ENCODE results near the gene GNA12. TPM values are rescaled to one million over a fixed set of nuclear protein-coding genes. Genes with fewer than 3 reads are reported as not detected.
"Not testable (repeated sequence)": the region's sequence is repeated elsewhere in the genome, so short reads cannot be mapped to it uniquely, and the experiment has no call there.

GNA12 gene
- total and polyA plus RNA-seq, 9 of the 15 experiments (the other 6 are each of a cell fraction or from before 2014, with no cell fraction given), result 0.65 to 32.7 (median 9.6) TPM

DNA sequence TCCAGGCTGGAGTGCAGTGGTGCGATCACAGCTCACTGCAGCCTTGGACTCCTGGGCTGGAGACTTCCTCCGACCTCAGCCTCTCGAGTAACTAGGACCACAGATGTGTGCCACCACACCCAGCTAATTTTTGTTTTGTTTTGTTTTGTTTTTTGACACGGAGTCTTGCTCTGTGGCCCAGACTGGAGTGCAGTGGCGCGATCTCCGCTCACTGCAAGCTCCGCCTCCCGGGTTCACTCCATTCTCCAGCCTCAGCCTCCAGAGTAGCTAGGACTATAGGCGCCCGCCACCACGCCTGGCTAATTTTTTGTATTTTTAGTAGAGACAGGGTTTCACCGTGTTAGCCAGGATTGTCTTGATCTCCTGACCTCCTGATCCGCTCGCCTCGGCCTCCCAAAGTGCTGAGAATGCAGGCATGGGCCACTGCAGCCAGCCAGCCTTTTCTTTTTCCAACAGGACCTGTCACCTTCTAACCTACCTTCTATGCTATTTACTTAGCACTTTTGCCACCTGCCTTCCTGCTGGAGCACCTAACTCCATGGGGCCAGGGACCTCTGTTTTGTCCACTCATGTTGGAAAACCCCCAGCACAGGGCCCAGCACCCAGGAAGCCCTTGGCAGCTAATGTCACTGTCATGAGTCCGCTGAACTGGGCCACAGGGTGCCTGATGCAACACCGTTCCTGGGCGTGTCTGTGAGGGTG, 150.5 kb downstream of the GNA12 start (continued):
- TF ChIP-seq RBFOX2 (IDR thresholded peaks at IDR 0.05; ENCODE audit: low read depth, low read length) (peak; percentile 69), ETV1 (tag; conservative IDR thresholded peaks at IDR 0.05; ENCODE audit: low read depth) (peak; percentile 37), SMAD4 (CRISPR knock-in tag; conservative IDR thresholded peaks at IDR 0.05) (peak; percentile 71; the same call in 1 of the 2 replicates), ATF1 (tag; IDR thresholded peaks at IDR 0.05) (peak; percentile 53; the same call in 1 of the 2 replicates), CTBP1 (IDR thresholded peaks at IDR 0.05; ENCODE audit: borderline replicate concordance) (peak; percentile 59; the same call in 1 of the 2 replicates), POLR2G (IDR thresholded peaks at IDR 0.05; ENCODE audit: low read depth, low read length) (peak; percentile 38; the same call in 1 of the 2 replicates), ATF7 (IDR thresholded peaks at IDR 0.05) (peak; percentile 90), CEBPG (CRISPR knock-in tag; IDR thresholded peaks at IDR 0.05) (peak; percentile 86), CEBPG (tag; conservative IDR thresholded peaks at IDR 0.05 in 1 of 2, IDR thresholded peaks at IDR 0.05 in 1 of 2) (peak; percentile 70 to 81), NR2C2 (tag; IDR thresholded peaks at IDR 0.05) (peak; percentile 69), EP400 (IDR thresholded peaks at IDR 0.05) (peak; percentile 77), ZNF175 (CRISPR knock-in tag; IDR thresholded peaks at IDR 0.05; ENCODE audit: low read depth) (peak; percentile 85)
- TF ChIP-seq, protein P1, sequence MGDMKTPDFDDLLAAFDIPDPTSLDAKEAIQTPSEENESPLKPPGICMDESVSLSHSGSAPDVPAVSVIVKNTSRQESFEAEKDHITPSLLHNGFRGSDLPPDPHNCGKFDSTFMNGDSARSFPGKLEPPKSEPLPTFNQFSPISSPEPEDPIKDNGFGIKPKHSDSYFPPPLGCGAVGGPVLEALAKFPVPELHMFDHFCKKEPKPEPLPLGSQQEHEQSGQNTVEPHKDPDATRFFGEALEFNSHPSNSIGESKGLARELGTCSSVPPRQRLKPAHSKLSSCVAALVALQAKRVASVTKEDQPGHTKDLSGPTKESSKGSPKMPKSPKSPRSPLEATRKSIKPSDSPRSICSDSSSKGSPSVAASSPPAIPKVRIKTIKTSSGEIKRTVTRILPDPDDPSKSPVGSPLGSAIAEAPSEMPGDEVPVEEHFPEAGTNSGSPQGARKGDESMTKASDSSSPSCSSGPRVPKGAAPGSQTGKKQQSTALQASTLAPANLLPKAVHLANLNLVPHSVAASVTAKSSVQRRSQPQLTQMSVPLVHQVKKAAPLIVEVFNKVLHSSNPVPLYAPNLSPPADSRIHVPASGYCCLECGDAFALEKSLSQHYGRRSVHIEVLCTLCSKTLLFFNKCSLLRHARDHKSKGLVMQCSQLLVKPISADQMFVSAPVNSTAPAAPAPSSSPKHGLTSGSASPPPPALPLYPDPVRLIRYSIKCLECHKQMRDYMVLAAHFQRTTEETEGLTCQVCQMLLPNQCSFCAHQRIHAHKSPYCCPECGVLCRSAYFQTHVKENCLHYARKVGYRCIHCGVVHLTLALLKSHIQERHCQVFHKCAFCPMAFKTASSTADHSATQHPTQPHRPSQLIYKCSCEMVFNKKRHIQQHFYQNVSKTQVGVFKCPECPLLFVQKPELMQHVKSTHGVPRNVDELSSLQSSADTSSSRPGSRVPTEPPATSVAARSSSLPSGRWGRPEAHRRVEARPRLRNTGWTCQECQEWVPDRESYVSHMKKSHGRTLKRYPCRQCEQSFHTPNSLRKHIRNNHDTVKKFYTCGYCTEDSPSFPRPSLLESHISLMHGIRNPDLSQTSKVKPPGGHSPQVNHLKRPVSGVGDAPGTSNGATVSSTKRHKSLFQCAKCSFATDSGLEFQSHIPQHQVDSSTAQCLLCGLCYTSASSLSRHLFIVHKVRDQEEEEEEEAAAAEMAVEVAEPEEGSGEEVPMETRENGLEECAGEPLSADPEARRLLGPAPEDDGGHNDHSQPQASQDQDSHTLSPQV (IDR thresholded peaks at IDR 0.05), result peak; percentile 78
- TF ChIP-seq ATF1, NR2C2 (CRISPR knock-in tag; IDR thresholded peaks at IDR 0.05): not testable (repeated sequence)
- TF ChIP-seq, protein P2, sequence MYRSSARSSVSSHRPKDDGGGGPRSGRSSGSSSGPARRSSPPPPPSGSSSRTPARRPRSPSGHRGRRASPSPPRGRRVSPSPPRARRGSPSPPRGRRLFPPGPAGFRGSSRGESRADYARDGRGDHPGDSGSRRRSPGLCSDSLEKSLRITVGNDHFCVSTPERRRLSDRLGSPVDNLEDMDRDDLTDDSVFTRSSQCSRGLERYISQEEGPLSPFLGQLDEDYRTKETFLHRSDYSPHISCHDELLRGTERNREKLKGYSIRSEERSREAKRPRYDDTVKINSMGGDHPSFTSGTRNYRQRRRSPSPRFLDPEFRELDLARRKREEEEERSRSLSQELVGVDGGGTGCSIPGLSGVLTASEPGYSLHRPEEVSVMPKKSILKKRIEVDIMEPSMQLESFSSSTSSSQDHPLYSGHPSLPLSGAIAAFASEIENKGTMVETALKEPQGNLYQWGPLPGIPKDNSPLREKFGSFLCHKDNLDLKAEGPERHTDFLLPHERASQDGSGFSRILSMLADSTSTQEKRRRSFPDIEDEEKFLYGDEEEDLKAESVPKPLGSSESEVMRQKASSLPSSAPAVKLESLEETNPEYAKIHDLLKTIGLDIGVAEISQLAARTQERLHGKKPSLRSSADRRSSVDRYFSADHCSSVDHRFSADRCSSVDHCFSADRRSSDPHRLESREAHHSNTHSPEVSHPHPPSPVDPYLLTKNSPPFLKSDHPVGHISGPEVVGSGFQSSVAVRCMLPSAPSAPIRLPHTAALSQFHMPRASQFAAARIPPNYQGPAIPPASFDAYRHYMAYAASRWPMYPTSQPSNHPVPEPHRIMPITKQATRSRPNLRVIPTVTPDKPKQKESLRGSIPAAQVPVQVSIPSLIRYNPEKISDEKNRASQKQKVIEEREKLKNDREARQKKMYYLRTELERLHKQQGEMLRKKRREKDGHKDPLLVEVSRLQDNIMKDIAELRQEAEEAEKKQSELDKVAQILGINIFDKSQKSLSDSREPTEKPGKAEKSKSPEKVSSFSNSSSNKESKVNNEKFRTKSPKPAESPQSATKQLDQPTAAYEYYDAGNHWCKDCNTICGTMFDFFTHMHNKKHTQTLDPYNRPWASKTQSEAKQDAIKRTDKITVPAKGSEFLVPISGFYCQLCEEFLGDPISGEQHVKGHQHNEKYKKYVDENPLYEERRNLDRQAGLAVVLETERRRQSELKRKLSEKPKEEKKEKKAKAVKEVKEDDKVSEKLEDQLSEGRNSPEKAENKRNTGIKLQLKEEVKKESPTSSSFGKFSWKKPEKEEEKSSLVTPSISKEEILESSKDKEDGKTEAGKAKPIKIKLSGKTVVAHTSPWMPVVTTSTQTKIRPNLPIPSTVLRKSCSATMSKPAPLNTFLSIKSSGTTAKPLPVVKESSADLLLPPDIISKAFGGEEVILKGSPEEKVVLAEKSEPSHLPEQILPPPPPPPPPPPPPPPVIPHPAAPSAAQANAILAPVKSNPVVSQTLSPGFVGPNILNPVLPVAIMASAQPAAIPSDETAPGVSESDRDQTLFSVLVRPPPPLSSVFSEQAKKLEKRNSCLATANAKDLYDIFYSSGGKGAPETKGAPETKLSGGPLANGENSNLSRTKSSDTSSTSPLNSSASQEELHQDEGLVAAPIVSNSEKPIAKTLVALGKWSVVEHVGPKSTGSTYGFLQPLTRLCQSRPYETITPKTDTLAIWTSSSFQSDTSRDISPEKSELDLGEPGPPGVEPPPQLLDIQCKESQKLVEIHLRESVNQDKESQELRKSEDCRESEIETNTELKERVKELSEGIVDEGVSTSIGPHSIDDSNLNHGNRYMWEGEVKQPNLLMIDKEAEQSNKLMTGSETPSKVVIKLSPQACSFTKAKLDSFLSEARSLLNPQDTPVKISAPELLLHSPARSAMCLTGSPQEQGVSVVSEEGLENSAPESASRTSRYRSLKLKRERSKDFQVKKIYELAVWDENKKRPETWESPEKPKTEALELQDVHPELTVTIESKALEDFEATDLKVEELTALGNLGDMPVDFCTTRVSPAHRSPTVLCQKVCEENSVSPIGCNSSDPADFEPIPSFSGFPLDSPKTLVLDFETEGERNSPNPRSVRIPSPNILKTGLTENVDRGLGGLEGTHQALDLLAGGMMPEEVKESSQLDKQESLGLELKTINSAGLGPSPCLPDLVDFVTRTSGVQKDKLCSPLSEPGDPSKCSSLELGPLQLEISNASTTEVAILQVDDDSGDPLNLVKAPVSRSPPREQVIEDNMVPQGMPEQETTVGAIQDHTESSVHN (IDR thresholded peaks at IDR 0.05; ENCODE audit: borderline replicate concordance in 1 of 2, low read depth in 1 of 2), result peak in 1 of 2 experiments; percentile 53; a peak in 1 of 4 replicates

Measured in K562 (cell line).